ENCODE data around the gene PLXNA4. TPM values are rescaled to one million over a fixed set of nuclear protein-coding genes. Genes with fewer than 3 reads are reported as not detected.

PLXNA4 gene
- total and polyA plus RNA-seq, 4 donors, result 0.04 to 1.1 (median 0.41) TPM

DNA sequence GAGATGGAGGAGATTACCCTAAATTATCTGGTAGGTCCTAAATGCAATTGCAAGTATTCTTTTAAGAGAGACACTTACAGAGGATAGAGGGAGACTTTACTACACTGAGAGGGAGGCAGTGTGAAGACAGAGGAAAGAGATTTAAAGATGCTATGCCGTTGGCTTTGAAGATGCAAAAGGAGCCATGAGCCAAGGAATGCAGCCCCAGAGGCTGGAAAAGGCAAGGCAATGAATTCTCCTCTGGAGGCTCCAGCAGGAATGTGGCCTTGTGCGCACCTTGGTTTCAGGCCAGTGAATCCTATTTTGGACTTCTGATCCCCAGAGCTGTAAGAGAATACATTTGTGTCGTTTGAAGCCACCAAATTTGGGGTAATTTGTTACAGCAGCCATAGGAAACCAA, 118.6 kb downstream of the PLXNA4 start:
- no peaks in the 10 kb centered on the region for H3K36me3 ChIP-seq (ENCODE audit: control insufficient read depth in 4 of 4, insufficient read depth in 3 of 4, low read depth in 1 of 4, low read length in 3 of 4)
- 75% methylated on average over 3 of the region's 3 CpGs for WGBS
- H3K4me3 ChIP-seq (ENCODE audit: low read depth in 1 of 3, low read length in 3 of 3), result no peak overlapping the region

DNA sequence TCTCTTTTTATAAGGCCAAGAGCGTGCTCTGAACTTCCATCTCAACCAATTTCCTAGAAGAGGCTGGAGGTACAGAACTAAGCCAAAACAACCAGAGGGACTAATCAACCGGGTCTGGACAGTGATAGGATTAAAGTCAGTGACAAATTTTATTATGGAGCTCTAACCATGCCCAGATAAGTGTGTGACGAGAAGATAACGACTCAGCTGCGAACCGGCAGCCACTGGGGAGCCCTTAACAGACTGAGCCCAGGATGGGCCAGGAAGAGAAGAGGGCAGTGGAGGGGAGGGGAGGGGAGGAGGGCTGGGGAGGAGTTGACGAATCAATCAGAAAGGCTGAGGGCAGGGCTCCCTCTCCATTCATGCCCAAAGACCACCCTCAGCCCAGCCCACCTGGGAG, 119.9 kb downstream of the PLXNA4 start:
- Histone ChIP-seq H3K27me3 (ENCODE audit: control insufficient read depth in 4 of 4, insufficient read depth in 4 of 4, low read length in 3 of 4) (no peaks in the 10 kb centered on the region), H3K4me3 (ENCODE audit: low read depth in 1 of 3, low read length in 3 of 3) (no peak overlapping the region), H3K9ac (ENCODE audit: low read depth in 1 of 2, low read length in 2 of 2) (no peak overlapping the region), H3K27ac (ENCODE audit: low read depth in 1 of 2, low read length in 2 of 2) (no peak overlapping the region), H3K9me3 (ENCODE audit: control insufficient read depth in 4 of 4, low read length in 3 of 4) (no peaks in the 10 kb centered on the region), H3K36me3 (ENCODE audit: control insufficient read depth in 4 of 4, insufficient read depth in 3 of 4, low read depth in 1 of 4, low read length in 3 of 4) (no peaks in the 10 kb centered on the region), H3K4me1 (ENCODE audit: control insufficient read depth in 4 of 4, insufficient read depth in 4 of 4, low read length in 3 of 4) (no peaks in the 10 kb centered on the region)
- TF ChIP-seq, protein P1, sequence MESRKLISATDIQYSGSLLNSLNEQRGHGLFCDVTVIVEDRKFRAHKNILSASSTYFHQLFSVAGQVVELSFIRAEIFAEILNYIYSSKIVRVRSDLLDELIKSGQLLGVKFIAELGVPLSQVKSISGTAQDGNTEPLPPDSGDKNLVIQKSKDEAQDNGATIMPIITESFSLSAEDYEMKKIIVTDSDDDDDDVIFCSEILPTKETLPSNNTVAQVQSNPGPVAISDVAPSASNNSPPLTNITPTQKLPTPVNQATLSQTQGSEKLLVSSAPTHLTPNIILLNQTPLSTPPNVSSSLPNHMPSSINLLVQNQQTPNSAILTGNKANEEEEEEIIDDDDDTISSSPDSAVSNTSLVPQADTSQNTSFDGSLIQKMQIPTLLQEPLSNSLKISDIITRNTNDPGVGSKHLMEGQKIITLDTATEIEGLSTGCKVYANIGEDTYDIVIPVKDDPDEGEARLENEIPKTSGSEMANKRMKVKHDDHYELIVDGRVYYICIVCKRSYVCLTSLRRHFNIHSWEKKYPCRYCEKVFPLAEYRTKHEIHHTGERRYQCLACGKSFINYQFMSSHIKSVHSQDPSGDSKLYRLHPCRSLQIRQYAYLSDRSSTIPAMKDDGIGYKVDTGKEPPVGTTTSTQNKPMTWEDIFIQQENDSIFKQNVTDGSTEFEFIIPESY (IDR thresholded peaks at IDR 0.05), result no peak
- TF ChIP-seq, protein P2, sequence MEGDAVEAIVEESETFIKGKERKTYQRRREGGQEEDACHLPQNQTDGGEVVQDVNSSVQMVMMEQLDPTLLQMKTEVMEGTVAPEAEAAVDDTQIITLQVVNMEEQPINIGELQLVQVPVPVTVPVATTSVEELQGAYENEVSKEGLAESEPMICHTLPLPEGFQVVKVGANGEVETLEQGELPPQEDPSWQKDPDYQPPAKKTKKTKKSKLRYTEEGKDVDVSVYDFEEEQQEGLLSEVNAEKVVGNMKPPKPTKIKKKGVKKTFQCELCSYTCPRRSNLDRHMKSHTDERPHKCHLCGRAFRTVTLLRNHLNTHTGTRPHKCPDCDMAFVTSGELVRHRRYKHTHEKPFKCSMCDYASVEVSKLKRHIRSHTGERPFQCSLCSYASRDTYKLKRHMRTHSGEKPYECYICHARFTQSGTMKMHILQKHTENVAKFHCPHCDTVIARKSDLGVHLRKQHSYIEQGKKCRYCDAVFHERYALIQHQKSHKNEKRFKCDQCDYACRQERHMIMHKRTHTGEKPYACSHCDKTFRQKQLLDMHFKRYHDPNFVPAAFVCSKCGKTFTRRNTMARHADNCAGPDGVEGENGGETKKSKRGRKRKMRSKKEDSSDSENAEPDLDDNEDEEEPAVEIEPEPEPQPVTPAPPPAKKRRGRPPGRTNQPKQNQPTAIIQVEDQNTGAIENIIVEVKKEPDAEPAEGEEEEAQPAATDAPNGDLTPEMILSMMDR (IDR thresholded peaks at IDR 0.05; ENCODE audit: low read depth, low read length, missing input control), result no peak
- 62% methylated on average over 7 of the region's 7 CpGs for WGBS
- DNase-seq (ENCODE audit: low spot score), result no peak

More for the DNA sequence above, 118.6 kb downstream of the PLXNA4 start:
- no peak for DNase-seq (ENCODE audit: low spot score)
- TF ChIP-seq, protein P1 (IDR thresholded peaks at IDR 0.05), result no peak
- TF ChIP-seq YY1 (IDR thresholded peaks at IDR 0.05), result no peak
- TF ChIP-seq HNF4G (IDR thresholded peaks at IDR 0.05), result no peak
- no peak for TF ChIP-seq FOXA1 (IDR thresholded peaks at IDR 0.05)
- TF ChIP-seq, protein P3, sequence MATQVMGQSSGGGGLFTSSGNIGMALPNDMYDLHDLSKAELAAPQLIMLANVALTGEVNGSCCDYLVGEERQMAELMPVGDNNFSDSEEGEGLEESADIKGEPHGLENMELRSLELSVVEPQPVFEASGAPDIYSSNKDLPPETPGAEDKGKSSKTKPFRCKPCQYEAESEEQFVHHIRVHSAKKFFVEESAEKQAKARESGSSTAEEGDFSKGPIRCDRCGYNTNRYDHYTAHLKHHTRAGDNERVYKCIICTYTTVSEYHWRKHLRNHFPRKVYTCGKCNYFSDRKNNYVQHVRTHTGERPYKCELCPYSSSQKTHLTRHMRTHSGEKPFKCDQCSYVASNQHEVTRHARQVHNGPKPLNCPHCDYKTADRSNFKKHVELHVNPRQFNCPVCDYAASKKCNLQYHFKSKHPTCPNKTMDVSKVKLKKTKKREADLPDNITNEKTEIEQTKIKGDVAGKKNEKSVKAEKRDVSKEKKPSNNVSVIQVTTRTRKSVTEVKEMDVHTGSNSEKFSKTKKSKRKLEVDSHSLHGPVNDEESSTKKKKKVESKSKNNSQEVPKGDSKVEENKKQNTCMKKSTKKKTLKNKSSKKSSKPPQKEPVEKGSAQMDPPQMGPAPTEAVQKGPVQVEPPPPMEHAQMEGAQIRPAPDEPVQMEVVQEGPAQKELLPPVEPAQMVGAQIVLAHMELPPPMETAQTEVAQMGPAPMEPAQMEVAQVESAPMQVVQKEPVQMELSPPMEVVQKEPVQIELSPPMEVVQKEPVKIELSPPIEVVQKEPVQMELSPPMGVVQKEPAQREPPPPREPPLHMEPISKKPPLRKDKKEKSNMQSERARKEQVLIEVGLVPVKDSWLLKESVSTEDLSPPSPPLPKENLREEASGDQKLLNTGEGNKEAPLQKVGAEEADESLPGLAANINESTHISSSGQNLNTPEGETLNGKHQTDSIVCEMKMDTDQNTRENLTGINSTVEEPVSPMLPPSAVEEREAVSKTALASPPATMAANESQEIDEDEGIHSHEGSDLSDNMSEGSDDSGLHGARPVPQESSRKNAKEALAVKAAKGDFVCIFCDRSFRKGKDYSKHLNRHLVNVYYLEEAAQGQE (IDR thresholded peaks at IDR 0.05), result no peak
- no peak for TF ChIP-seq GABPA (IDR thresholded peaks at IDR 0.05 in 1 of 2, conservative IDR thresholded peaks at IDR 0.05 in 1 of 2)
- TF ChIP-seq HNF4A (conservative IDR thresholded peaks at IDR 0.05), result no peak
- no peak for TF ChIP-seq RAD21 (IDR thresholded peaks at IDR 0.05)
- no peak for TF ChIP-seq FOXA2 (IDR thresholded peaks at IDR 0.05)
- TF ChIP-seq SP1 (IDR thresholded peaks at IDR 0.05), result no peak
- TF ChIP-seq TAF1 (conservative IDR thresholded peaks at IDR 0.05), result no peak
- no peak for TF ChIP-seq RXRA (IDR thresholded peaks at IDR 0.05)
- TF ChIP-seq, protein P4, sequence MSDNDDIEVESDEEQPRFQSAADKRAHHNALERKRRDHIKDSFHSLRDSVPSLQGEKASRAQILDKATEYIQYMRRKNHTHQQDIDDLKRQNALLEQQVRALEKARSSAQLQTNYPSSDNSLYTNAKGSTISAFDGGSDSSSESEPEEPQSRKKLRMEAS (IDR thresholded peaks at IDR 0.05), result no peak
- Histone ChIP-seq H3K27ac (ENCODE audit: low read depth in 1 of 2, low read length in 2 of 2) (no peak overlapping the region), H3K27me3 (ENCODE audit: control insufficient read depth in 4 of 4, insufficient read depth in 4 of 4, low read length in 3 of 4) (no peaks in the 10 kb centered on the region), H3K4me1 (ENCODE audit: control insufficient read depth in 4 of 4, insufficient read depth in 4 of 4, low read length in 3 of 4) (no peaks in the 10 kb centered on the region), H3K9me3 (ENCODE audit: control insufficient read depth in 4 of 4, low read length in 3 of 4) (no peaks in the 10 kb centered on the region), H3K9ac (ENCODE audit: low read depth in 1 of 2, low read length in 2 of 2) (no peak overlapping the region)
